Neural crest cell (in vitro differentiated cells): ENCODE measurements around the gene MAP1LC3C. TPM values are rescaled to one million over a fixed set of nuclear protein-coding genes. Genes with fewer than 3 reads are reported as not detected.
A peak's percentile ranks its signal among the peaks of the same experiment; 100 is the strongest.

Experiments used
- DNase-seq: peaks from one replicate; pipeline ENCODE4 v3.0.0; 2021; ENCODE audit warnings: low read depth, mixed read lengths, low spot score
- H3K27ac Mint-ChIP-seq: one replicate; pipeline ENCODE4 v1.8.0; 2021; ENCODE audit warnings: mild to moderate bottlenecking, mixed read lengths; ENCODE audit not compliant: unreplicated experiment
- H3K27me3 Mint-ChIP-seq: 2 replicates; pipeline ENCODE4 v1.8.0; 2021; ENCODE audit warnings: low read depth, mild to moderate bottlenecking, mixed read lengths
- H3K36me3 Mint-ChIP-seq: 2 replicates; pipeline ENCODE4 v1.8.0; 2021; ENCODE audit warnings: low read depth, mild to moderate bottlenecking, mixed read lengths
- H3K4me1 Mint-ChIP-seq: 2 replicates; pipeline ENCODE4 v1.8.0; 2021; ENCODE audit warnings: mixed read lengths
- H3K4me3 Mint-ChIP-seq: one replicate; pipeline ENCODE4 v1.8.0; 2021; ENCODE audit warnings: mild to moderate bottlenecking, mixed read lengths
- H3K9me3 Mint-ChIP-seq: 2 replicates; pipeline ENCODE4 v1.8.0; 2021; ENCODE audit warnings: mixed read lengths
- total RNA-seq: library from RNA; stranded (reverse); gene quantifications from 2 replicates; pipeline ENCODE4 v1.2.1, GENCODE V29; 2021
- TF ChIP-seq, protein P1 (sequence below): fragments of 200-600 bp; sonication (generic); conservative IDR thresholded peaks from 2 replicates; pipeline ENCODE4 v1.5.0; 2021; ENCODE audit warnings: antibody characterized with exemption, mild to moderate bottlenecking

The MAP1LC3C gene
- total RNA-seq, 1 donor from 2014 or later, result 0.54 TPM

- H3K9me3 Mint-ChIP-seq, result no peaks in the 10 kb centered on the region
- H3K4me3 Mint-ChIP-seq, result no peak overlapping the region
- TF ChIP-seq, protein P1, sequence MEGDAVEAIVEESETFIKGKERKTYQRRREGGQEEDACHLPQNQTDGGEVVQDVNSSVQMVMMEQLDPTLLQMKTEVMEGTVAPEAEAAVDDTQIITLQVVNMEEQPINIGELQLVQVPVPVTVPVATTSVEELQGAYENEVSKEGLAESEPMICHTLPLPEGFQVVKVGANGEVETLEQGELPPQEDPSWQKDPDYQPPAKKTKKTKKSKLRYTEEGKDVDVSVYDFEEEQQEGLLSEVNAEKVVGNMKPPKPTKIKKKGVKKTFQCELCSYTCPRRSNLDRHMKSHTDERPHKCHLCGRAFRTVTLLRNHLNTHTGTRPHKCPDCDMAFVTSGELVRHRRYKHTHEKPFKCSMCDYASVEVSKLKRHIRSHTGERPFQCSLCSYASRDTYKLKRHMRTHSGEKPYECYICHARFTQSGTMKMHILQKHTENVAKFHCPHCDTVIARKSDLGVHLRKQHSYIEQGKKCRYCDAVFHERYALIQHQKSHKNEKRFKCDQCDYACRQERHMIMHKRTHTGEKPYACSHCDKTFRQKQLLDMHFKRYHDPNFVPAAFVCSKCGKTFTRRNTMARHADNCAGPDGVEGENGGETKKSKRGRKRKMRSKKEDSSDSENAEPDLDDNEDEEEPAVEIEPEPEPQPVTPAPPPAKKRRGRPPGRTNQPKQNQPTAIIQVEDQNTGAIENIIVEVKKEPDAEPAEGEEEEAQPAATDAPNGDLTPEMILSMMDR, result no peak
- DNase-seq, result no peak
- no peaks in the 10 kb centered on the region for H3K36me3 Mint-ChIP-seq
- H3K27ac Mint-ChIP-seq, result no peak overlapping the region
- peaks cover 12% of the 10 kb centered on the region for H3K4me1 Mint-ChIP-seq
- H3K27me3 Mint-ChIP-seq, result no peaks in the 10 kb centered on the region
Measured at GRCh38 chr1:242002510-242002909, 3.6 kb upstream of the MAP1LC3C start.

DNA sequence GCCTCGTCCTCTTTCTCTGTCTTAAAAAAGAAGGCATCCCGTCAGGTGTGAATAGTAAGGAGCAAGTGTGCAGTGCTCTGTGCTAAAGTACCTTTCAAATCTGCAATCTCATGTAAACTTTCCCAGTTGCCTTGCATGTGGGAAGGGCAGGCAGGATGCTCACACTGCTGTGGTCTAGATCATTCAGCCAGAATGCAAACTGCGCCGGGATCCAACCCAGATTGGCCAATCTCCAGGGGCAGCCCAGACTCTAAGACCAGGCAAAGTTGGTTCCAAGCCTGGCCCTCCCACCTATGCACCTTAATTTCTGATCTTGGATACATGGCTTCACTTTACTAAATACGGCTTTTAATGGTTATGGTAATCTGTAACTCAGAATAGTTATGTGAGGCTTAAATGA lies 3.2 kb upstream of the MAP1LC3C start:
- TF ChIP-seq, protein P1, result no peak
- H3K27me3 Mint-ChIP-seq, result no peaks in the 10 kb centered on the region
- H3K9me3 Mint-ChIP-seq, result no peaks in the 10 kb centered on the region
- H3K4me3 Mint-ChIP-seq, result no peak overlapping the region
- DNase-seq, result no peak
- no peak overlapping the region for H3K27ac Mint-ChIP-seq
- peaks cover 12% of the 10 kb centered on the region for H3K4me1 Mint-ChIP-seq
- no peaks in the 10 kb centered on the region for H3K36me3 Mint-ChIP-seq

GRCh38 chr1:242000434-242000833 lies 1.5 kb upstream of the MAP1LC3C start:
- no peak overlapping the region for H3K4me3 Mint-ChIP-seq
- TF ChIP-seq, protein P1, result no peak
- H3K27me3 Mint-ChIP-seq, result no peaks in the 10 kb centered on the region
- no peak overlapping the region for H3K27ac Mint-ChIP-seq
- no peaks in the 10 kb centered on the region for H3K9me3 Mint-ChIP-seq
- no peak for DNase-seq
- no peaks in the 10 kb centered on the region for H3K36me3 Mint-ChIP-seq
- H3K4me1 Mint-ChIP-seq, result peaks cover 12% of the 10 kb centered on the region

DNA sequence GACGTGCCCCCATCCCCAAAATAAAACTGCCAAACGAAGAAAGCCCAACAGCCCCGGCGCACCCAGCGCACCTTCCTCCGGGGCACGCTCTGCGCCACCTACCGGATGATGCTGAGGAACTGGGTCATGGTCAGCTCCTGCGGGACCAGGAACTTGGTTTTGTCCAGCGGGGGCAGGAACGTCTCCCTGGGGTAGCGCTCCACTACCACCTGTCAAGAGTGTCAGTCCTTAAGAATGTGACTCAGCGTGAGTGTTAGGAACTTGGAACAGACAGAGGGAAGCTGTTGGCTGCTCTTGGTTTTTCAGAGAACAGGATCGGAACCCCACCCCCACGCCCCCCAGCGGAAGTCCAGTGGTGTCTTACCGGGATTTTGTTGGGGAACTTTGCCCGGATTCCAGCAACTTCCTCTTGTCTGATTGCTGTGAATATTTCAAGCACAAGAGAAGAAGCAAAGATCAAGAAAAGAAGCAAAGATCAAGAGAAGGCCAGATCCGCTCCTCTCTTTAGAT lies 431 bp downstream of the MAP1LC3C start:
- Mint-ChIP-seq H3K4me1 (peaks cover 18% of the 10 kb centered on the region), H3K36me3 (no peaks in the 10 kb centered on the region), H3K9me3 (no peaks in the 10 kb centered on the region), H3K27ac (peak overlapping the region; percentile 51), H3K4me3 (peak overlapping the region; percentile 59), H3K27me3 (no peaks in the 10 kb centered on the region)
- DNase-seq, result peak; percentile 48
- TF ChIP-seq, protein P1, result peak; percentile 76

GRCh38 chr1:241997401-241997998 lies 1.4 kb downstream of the MAP1LC3C start:
- TF ChIP-seq, protein P1, result no peak
- H3K27ac Mint-ChIP-seq, result no peak overlapping the region

More at GRCh38 chr1:241997401-241997998, 1.4 kb downstream of the MAP1LC3C start:
- H3K36me3 Mint-ChIP-seq, result no peaks in the 10 kb centered on the region
- H3K4me1 Mint-ChIP-seq, result peaks cover 18% of the 10 kb centered on the region
- H3K27me3 Mint-ChIP-seq, result no peaks in the 10 kb centered on the region
- no peak overlapping the region for H3K4me3 Mint-ChIP-seq
- DNase-seq, result no peak
- H3K9me3 Mint-ChIP-seq, result no peaks in the 10 kb centered on the region
